ENCODE results near the gene ARNT2.

GRCh38 chr15:80455051-80455648 is 51.0 kb downstream of the ARNT2 start:
- TF ChIP-seq CTCF (IDR thresholded peaks at IDR 0.05): no peak
- no peak for TF ChIP-seq MYC (IDR thresholded peaks at IDR 0.05; ENCODE audit: borderline replicate concordance, low read length)
- no peak for TF ChIP-seq MAX (IDR thresholded peaks at IDR 0.05)
- no peak for TF ChIP-seq EP300 (IDR thresholded peaks at IDR 0.05)
- TF ChIP-seq BHLHE40 (IDR thresholded peaks at IDR 0.05; ENCODE audit: low read depth, low read length): no peak
- no peak for TF ChIP-seq RFX5 (IDR thresholded peaks at IDR 0.05)
- TF ChIP-seq POLR2A (IDR thresholded peaks at IDR 0.05; ENCODE audit: low read length): no peak
- TF ChIP-seq JUNB (IDR thresholded peaks at IDR 0.05): no peak
- TF ChIP-seq NR3C1 (IDR thresholded peaks at IDR 0.05): no peak

Measured in A549 (cell line).